Measurements from ENCODE around the gene USP17L30. TPM values are rescaled to one million over a fixed set of nuclear protein-coding genes. Genes with fewer than 3 reads are reported as not detected.
"Not testable (repeated sequence)": the region's sequence is repeated elsewhere in the genome, so short reads cannot be mapped to it uniquely, and the experiment has no call there.

The USP17L30 gene, protein sequence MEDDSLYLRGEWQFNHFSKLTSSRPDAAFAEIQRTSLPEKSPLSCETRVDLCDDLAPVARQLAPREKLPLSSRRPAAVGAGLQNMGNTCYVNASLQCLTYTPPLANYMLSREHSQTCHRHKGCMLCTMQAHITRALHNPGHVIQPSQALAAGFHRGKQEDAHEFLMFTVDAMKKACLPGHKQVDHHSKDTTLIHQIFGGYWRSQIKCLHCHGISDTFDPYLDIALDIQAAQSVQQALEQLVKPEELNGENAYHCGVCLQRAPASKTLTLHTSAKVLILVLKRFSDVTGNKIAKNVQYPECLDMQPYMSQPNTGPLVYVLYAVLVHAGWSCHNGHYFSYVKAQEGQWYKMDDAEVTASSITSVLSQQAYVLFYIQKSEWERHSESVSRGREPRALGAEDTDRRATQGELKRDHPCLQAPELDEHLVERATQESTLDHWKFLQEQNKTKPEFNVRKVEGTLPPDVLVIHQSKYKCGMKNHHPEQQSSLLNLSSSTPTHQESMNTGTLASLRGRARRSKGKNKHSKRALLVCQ
- total RNA-seq (not detected in 2 replicates), polyA plus RNA-seq (not detected in 2 replicates)

DNA sequence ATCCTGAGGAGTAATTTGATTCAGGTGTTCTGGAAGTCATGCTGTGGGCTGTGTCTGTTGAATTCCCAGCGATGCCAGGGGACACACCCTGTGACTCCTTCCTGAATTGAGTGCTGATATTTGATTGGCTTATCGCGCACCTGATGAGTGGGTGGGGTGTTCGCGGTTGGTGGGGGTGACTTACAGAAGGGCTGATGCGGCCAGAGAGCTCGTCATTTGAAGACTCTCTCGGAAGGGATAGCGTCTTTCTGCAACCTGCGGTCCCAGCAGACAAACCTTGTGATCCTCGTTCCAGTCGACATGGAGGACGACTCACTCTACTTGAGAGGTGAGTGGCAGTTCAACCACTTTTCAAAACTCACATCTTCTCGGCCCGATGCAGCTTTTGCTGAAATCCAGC, at the start of gene USP17L30:
TSS of gene USP17L30 (plus strand) at position 301 of the 400 bp plus-strand sequence. CDS start at position 301, 0 bp downstream.
- not testable (repeated sequence) for H3K27me3 ChIP-seq; H3K4me1 ChIP-seq (ENCODE audit: insufficient read depth); H3K4me2 ChIP-seq; H4K20me1 ChIP-seq (ENCODE audit: insufficient read depth, poor library complexity, severe bottlenecking); H3K27ac ChIP-seq; H3K9me2 ChIP-seq (replicated peaks; ENCODE audit: insufficient read depth); H3K36me3 ChIP-seq (replicated peaks; ENCODE audit: insufficient read depth, low read depth); H3K4me3 ChIP-seq; H3K9me3 ChIP-seq (ENCODE audit: low read depth); H3K79me2 ChIP-seq; H2AFZ ChIP-seq; DNase-seq (ENCODE audit: low spot score)
- whole genome bisulfite sequencing (ENCODE audit: low lambda C conversion rate, missing lambda C conversion rate) = no CpG with 5 or more reads among the region's 15 CpGs

DNA sequence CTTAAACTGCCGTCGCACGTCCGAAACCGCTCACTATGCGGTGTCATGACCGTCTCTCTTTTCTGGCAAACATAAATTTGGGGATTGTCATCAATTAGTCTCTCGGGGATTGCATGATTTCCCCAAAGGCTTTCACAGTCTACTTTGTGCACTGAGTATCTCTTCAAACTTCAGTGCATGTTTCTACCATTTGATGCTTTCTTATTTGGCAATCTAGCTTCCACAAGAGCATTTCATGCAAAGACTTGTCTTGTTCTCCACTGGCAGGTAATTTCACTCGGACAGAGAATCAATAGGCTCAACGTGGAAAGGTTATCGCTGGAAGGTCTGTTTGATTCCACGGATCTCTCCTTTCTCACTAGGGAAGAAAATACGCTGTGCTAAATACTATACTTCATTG, 38.7 kb upstream of the USP17L30 start:
- H3K9me3 ChIP-seq (ENCODE audit: low read depth); H3K79me2 ChIP-seq; H2AFZ ChIP-seq; H4K20me1 ChIP-seq (ENCODE audit: insufficient read depth, poor library complexity, severe bottlenecking); H3K27ac ChIP-seq; H3K36me3 ChIP-seq (replicated peaks; ENCODE audit: insufficient read depth, low read depth); H3K4me3 ChIP-seq; H3K4me2 ChIP-seq; H3K4me1 ChIP-seq (ENCODE audit: insufficient read depth); H3K9me2 ChIP-seq (replicated peaks; ENCODE audit: insufficient read depth); DNase-seq (ENCODE audit: low spot score); H3K27me3 ChIP-seq: not testable (repeated sequence)
- 78% methylated on average over 4 of the region's 13 CpGs for WGBS (ENCODE audit: low lambda C conversion rate, missing lambda C conversion rate)

DNA sequence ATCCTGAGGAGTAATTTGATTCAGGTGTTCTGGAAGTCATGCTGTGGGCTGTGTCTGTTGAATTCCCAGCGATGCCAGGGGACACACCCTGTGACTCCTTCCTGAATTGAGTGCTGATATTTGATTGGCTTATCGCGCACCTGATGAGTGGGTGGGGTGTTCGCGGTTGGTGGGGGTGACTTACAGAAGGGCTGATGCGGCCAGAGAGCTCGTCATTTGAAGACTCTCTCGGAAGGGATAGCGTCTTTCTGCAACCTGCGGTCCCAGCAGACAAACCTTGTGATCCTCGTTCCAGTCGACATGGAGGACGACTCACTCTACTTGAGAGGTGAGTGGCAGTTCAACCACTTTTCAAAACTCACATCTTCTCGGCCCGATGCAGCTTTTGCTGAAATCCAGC, 38.1 kb upstream of the USP17L30 start, which contains the start of gene USP17L24:
TSS of gene USP17L24 (plus strand) at position 301 of the 400 bp plus-strand sequence. CDS start at position 301, 0 bp downstream.
- not testable (repeated sequence) for DNase-seq (ENCODE audit: low spot score); H3K9me2 ChIP-seq (replicated peaks; ENCODE audit: insufficient read depth); H3K9me3 ChIP-seq (ENCODE audit: low read depth); H3K27me3 ChIP-seq; H3K4me3 ChIP-seq; H3K79me2 ChIP-seq; H3K36me3 ChIP-seq (replicated peaks; ENCODE audit: insufficient read depth, low read depth); H3K4me1 ChIP-seq (ENCODE audit: insufficient read depth); H3K27ac ChIP-seq; H3K4me2 ChIP-seq; H2AFZ ChIP-seq; H4K20me1 ChIP-seq (ENCODE audit: insufficient read depth, poor library complexity, severe bottlenecking)
- no CpG with 5 or more reads among the region's 15 CpGs for WGBS (ENCODE audit: low lambda C conversion rate, missing lambda C conversion rate)

DNA sequence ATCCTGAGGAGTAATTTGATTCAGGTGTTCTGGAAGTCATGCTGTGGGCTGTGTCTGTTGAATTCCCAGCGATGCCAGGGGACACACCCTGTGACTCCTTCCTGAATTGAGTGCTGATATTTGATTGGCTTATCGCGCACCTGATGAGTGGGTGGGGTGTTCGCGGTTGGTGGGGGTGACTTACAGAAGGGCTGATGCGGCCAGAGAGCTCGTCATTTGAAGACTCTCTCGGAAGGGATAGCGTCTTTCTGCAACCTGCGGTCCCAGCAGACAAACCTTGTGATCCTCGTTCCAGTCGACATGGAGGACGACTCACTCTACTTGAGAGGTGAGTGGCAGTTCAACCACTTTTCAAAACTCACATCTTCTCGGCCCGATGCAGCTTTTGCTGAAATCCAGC, 33.3 kb upstream of the USP17L30 start, which contains the start of gene USP17L25:
TSS of gene USP17L25 (plus strand) at position 301 of the 400 bp plus-strand sequence. CDS start at position 301, 0 bp downstream.
- H3K9me3 ChIP-seq (ENCODE audit: low read depth); H3K27me3 ChIP-seq; H3K4me1 ChIP-seq (ENCODE audit: insufficient read depth); H3K4me2 ChIP-seq; DNase-seq (ENCODE audit: low spot score); H3K27ac ChIP-seq; H2AFZ ChIP-seq; H3K4me3 ChIP-seq; H3K36me3 ChIP-seq (replicated peaks; ENCODE audit: insufficient read depth, low read depth); H3K9me2 ChIP-seq (replicated peaks; ENCODE audit: insufficient read depth); H4K20me1 ChIP-seq (ENCODE audit: insufficient read depth, poor library complexity, severe bottlenecking); H3K79me2 ChIP-seq: not testable (repeated sequence)
- WGBS (ENCODE audit: low lambda C conversion rate, missing lambda C conversion rate) = no CpG with 5 or more reads among the region's 15 CpGs

DNA sequence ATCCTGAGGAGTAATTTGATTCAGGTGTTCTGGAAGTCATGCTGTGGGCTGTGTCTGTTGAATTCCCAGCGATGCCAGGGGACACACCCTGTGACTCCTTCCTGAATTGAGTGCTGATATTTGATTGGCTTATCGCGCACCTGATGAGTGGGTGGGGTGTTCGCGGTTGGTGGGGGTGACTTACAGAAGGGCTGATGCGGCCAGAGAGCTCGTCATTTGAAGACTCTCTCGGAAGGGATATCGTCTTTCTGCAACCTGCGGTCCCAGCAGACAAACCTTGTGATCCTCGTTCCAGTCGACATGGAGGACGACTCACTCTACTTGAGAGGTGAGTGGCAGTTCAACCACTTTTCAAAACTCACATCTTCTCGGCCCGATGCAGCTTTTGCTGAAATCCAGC, 28.6 kb upstream of the USP17L30 start, which contains the start of gene USP17L26:
TSS of gene USP17L26 (plus strand) at position 301 of the 400 bp plus-strand sequence. CDS start at position 301, 0 bp downstream.
- H3K27me3 ChIP-seq; DNase-seq (ENCODE audit: low spot score); H2AFZ ChIP-seq; H3K4me2 ChIP-seq; H3K27ac ChIP-seq; H3K9me3 ChIP-seq (ENCODE audit: low read depth); H3K9me2 ChIP-seq (replicated peaks; ENCODE audit: insufficient read depth); H3K4me3 ChIP-seq; H4K20me1 ChIP-seq (ENCODE audit: insufficient read depth, poor library complexity, severe bottlenecking); H3K4me1 ChIP-seq (ENCODE audit: insufficient read depth); H3K36me3 ChIP-seq (replicated peaks; ENCODE audit: insufficient read depth, low read depth); H3K79me2 ChIP-seq: not testable (repeated sequence)
- no CpG with 5 or more reads among the region's 15 CpGs for WGBS (ENCODE audit: low lambda C conversion rate, missing lambda C conversion rate)

DNA sequence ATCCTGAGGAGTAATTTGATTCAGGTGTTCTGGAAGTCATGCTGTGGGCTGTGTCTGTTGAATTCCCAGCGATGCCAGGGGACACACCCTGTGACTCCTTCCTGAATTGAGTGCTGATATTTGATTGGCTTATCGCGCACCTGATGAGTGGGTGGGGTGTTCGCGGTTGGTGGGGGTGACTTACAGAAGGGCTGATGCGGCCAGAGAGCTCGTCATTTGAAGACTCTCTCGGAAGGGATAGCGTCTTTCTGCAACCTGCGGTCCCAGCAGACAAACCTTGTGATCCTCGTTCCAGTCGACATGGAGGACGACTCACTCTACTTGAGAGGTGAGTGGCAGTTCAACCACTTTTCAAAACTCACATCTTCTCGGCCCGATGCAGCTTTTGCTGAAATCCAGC, 23.8 kb upstream of the USP17L30 start, which contains the start of gene USP17L5:
TSS of gene USP17L5 (plus strand) at position 301 of the 400 bp plus-strand sequence. CDS start at position 301, 0 bp downstream.
- not testable (repeated sequence) for H3K9me2 ChIP-seq (replicated peaks; ENCODE audit: insufficient read depth); H3K4me2 ChIP-seq; H3K79me2 ChIP-seq; H3K4me1 ChIP-seq (ENCODE audit: insufficient read depth); DNase-seq (ENCODE audit: low spot score); H3K27ac ChIP-seq; H3K27me3 ChIP-seq; H3K9me3 ChIP-seq (ENCODE audit: low read depth); H3K4me3 ChIP-seq; H2AFZ ChIP-seq; H3K36me3 ChIP-seq (replicated peaks; ENCODE audit: insufficient read depth, low read depth); H4K20me1 ChIP-seq (ENCODE audit: insufficient read depth, poor library complexity, severe bottlenecking)
- no CpG with 5 or more reads among the region's 15 CpGs for WGBS (ENCODE audit: low lambda C conversion rate, missing lambda C conversion rate)

DNA sequence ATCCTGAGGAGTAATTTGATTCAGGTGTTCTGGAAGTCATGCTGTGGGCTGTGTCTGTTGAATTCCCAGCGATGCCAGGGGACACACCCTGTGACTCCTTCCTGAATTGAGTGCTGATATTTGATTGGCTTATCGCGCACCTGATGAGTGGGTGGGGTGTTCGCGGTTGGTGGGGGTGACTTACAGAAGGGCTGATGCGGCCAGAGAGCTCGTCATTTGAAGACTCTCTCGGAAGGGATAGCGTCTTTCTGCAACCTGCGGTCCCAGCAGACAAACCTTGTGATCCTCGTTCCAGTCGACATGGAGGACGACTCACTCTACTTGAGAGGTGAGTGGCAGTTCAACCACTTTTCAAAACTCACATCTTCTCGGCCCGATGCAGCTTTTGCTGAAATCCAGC, 19.1 kb upstream of the USP17L30 start, which contains the start of gene USP17L27:
TSS of gene USP17L27 (plus strand) at position 301 of the 400 bp plus-strand sequence. CDS start at position 301, 0 bp downstream.
- DNase-seq (ENCODE audit: low spot score); H3K27me3 ChIP-seq; H3K9me3 ChIP-seq (ENCODE audit: low read depth); H3K4me2 ChIP-seq; H3K36me3 ChIP-seq (replicated peaks; ENCODE audit: insufficient read depth, low read depth); H3K9me2 ChIP-seq (replicated peaks; ENCODE audit: insufficient read depth); H2AFZ ChIP-seq; H3K79me2 ChIP-seq; H4K20me1 ChIP-seq (ENCODE audit: insufficient read depth, poor library complexity, severe bottlenecking); H3K4me1 ChIP-seq (ENCODE audit: insufficient read depth); H3K27ac ChIP-seq; H3K4me3 ChIP-seq: not testable (repeated sequence)
- no CpG with 5 or more reads among the region's 15 CpGs for WGBS (ENCODE audit: low lambda C conversion rate, missing lambda C conversion rate)

DNA sequence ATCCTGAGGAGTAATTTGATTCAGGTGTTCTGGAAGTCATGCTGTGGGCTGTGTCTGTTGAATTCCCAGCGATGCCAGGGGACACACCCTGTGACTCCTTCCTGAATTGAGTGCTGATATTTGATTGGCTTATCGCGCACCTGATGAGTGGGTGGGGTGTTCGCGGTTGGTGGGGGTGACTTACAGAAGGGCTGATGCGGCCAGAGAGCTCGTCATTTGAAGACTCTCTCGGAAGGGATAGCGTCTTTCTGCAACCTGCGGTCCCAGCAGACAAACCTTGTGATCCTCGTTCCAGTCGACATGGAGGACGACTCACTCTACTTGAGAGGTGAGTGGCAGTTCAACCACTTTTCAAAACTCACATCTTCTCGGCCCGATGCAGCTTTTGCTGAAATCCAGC, 14.3 kb upstream of the USP17L30 start, which contains the start of gene USP17L28:
TSS of gene USP17L28 (plus strand) at position 301 of the 400 bp plus-strand sequence. CDS start at position 301, 0 bp downstream.
- not testable (repeated sequence) for H3K9me3 ChIP-seq (ENCODE audit: low read depth); H3K79me2 ChIP-seq; H3K4me3 ChIP-seq; H3K27me3 ChIP-seq; H3K27ac ChIP-seq; H2AFZ ChIP-seq; DNase-seq (ENCODE audit: low spot score); H3K4me1 ChIP-seq (ENCODE audit: insufficient read depth); H3K4me2 ChIP-seq; H3K9me2 ChIP-seq (replicated peaks; ENCODE audit: insufficient read depth); H3K36me3 ChIP-seq (replicated peaks; ENCODE audit: insufficient read depth, low read depth); H4K20me1 ChIP-seq (ENCODE audit: insufficient read depth, poor library complexity, severe bottlenecking)
- WGBS (ENCODE audit: low lambda C conversion rate, missing lambda C conversion rate) = no CpG with 5 or more reads among the region's 15 CpGs

All from hepatocyte (in vitro differentiated cells).